Cardiac fibroblast (primary cell): ENCODE results near the gene C14orf119.
A peak's percentile ranks its signal among the peaks of the same experiment; 100 is the strongest.

Source experiments
- DNase-seq, 2 donors: peaks; one replicate each; pipeline versions ENCODE4 v3.0.0 to v3.0.0-alpha.2; 2010; ENCODE audit warnings: low read depth in 2 of 2
- H3K4me3 ChIP-seq, 2 donors: replicated peaks in 1 of 2; 1 replicate in 1 of 2; 2 replicates in 1 of 2; pipeline ENCODE4 v1.5.1; 2011; ENCODE audit warnings: low read depth in 2 of 2, low read length in 2 of 2, mild to moderate bottlenecking in 2 of 2, moderate library complexity in 1 of 2
- TF ChIP-seq, protein P1 (sequence below): IDR thresholded peaks from one replicate; pipeline ENCODE4 v1.5.1; 2011; ENCODE audit warnings: low read depth, mild to moderate bottlenecking, low read length, inconsistent platforms

Gene C14orf119

DNA sequence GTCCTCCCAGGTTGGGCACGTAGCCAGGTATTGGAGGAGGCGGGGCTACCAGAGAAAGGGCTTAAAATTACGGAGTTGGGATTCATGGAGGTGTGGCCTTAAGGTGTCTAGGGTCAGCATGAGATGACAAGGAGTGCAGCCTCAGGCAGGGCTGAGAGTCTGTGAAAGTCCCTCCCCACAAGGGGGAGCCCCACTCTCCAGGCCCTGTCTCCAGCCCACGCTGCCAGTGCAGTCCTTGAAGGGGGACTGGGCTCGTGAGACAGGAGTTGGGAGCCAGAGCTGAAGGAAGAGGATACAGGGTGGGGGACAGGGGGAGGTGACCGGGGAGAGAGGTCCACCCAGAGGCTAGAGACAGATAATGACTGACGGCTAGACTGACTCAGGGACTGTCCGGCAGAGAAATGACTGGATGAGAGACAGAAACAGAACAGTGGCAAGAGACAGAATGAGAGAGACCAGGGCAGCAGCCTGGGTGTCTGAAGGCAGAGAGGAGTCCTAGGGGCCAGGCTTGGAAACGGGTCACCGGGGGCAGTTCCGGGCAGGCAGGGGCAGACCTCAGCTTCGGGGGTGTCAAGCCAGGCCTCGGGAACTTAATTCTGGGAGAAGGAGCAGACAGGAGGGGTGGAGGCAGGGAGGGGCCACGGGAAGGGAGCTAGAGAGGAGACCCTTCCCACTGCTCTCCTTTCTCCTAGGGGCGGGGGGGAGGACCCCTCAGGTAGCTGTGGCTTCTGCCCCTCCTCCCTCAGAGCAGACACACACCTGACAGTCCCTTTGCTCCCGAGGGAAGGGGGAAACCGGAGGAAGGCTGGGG, 39.0 kb upstream of the C14orf119 start:
- TF ChIP-seq, protein P1, sequence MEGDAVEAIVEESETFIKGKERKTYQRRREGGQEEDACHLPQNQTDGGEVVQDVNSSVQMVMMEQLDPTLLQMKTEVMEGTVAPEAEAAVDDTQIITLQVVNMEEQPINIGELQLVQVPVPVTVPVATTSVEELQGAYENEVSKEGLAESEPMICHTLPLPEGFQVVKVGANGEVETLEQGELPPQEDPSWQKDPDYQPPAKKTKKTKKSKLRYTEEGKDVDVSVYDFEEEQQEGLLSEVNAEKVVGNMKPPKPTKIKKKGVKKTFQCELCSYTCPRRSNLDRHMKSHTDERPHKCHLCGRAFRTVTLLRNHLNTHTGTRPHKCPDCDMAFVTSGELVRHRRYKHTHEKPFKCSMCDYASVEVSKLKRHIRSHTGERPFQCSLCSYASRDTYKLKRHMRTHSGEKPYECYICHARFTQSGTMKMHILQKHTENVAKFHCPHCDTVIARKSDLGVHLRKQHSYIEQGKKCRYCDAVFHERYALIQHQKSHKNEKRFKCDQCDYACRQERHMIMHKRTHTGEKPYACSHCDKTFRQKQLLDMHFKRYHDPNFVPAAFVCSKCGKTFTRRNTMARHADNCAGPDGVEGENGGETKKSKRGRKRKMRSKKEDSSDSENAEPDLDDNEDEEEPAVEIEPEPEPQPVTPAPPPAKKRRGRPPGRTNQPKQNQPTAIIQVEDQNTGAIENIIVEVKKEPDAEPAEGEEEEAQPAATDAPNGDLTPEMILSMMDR = peak; percentile 74
- peak overlapping the region; percentile 2 to 51 for H3K4me3 ChIP-seq
- DNase-seq = peak; percentile 67 to 68

DNA sequence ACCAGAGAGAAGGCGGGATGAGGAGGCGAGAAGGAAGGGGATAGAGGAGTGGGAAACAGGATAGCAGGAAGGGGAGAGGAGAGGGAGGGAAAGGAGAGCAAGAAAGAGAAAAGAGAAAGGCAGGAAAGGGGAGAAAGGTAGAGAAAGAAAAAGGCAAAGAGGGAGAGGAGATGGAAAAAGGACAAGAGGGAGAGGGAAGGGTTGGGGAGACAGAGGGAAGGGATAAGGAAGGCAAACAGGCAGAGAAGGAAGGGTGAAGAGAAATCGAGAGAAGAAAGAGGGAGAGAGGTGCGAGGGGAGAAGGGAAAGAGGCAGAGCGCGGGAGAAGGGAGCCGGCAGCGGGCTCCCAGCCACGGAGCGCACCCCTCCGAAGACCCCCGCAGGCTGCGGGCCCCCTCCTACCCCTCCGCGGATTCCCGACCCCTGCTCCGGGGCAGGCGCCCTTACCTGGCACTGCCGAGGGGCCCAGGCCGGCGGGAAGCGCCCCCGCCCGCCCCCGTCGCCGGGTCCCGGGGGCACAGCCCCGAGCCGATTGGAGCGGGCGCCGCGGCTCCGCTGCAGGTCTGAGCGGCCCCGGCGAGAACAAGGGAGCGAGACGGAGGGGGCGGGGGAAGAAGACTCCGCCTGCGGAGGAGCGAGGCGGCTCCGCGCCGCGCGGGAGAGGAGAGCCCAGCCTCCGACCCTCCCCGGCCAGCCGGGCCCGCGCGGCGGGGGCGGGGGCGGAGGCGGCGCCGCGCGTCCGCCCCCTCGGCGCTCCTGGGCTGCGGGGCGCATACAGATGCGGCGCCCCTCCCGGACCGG, 38.1 kb upstream of the C14orf119 start, which contains the start of gene CDH24:
Gene CDH24, minus strand, starts transcription at position 565 of the 801 bp plus-strand sequence. CDS start 1,787 bp downstream, outside the sequence.
- H3K4me3 ChIP-seq = peak within 1 kb of the TSS; percentile 51 to 54
- TF ChIP-seq, protein P1 = no peak
- DNase-seq = peak; percentile 50 to 74

GRCh38 chr14:23057757-23058653, 37.3 kb upstream of the C14orf119 start:
- H3K4me3 ChIP-seq = peak overlapping the region; percentile 43 to 54
- peak; percentile 86 to 87 for DNase-seq
- TF ChIP-seq, protein P1 = peak; percentile 91

DNA sequence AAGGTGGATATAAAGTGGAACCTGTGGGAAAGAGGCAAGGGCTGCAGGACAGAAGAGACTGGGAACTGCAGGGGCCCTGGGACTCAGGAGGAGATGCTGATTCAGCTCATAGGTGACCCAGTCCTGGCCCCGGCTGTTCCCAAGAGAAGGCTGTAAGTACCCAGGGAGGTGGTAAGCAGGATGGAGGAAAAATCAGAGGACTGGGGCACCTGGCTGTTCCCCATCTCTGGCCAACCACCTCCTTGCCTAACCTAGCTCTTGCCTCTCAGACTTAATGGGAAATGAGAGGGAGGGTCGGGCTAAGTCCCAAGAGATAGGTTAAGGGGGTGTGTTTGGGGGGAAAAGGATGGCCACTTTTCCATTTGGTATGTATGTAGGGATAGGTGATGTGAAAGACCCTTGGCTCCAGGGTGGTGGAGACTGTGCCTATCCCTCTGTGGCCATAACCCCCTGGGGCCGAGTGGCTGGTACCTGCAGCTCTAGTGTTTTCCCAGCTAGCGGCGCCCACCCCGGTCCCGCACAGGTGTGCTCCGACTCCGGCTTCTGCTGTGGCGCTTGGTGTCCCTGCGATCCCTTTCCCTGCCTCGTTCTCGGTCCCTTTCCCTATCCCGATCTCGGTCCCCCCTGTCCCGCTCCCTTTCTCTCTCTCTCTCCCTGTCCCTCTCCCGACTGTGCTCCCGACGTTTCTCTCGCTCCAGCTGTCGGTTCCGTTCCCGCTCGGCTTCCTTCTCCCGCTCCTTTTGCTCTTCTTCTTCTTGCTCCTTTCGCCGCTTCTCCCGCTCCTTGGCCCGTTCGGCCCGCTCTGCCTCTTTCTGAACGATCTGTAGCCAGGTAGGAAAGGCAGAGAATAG, 36.4 kb upstream of the C14orf119 start:
- TF ChIP-seq, protein P1 = no peak
- no peak overlapping the region for H3K4me3 ChIP-seq
- no peak for DNase-seq

DNA sequence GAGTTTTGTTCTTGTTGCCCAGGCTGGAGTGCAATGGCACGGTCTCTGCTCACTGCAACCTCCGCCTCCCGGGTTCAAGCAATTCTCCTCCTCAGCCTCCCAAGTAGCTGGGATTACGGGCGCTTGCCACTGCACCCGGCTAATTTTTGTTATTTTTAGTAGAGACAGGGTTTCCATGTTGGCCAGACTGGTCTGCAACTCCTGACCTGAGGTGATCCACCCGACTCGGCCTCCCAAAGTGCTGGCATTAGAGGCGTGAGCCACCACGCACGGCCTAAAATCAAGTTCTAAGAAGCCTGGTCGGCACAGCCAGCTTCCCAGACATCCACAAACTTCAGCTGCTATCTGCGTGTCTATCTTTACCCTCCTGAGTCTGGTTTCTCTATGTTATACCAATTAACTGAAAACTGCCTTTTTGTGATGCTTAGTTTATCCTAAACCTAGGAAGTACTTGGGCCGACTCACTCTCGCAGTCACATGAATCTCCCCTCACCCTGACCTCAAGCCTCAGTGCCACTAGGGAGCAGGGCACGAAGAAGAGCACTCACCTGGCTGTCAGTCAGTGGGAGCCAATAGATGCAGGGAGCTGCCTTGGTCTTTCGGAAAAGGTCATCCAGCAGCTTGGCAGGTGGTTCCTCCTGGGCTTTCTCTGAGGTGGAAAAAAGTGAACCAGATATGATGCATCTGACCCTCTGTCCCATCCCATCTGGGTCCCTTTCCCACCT, 34.6 kb upstream of the C14orf119 start:
- H3K4me3 ChIP-seq = no peak overlapping the region
- no peak for DNase-seq
- TF ChIP-seq, protein P1 = no peak
